HG02642 (cell line): ENCODE measurements around the gene EVI5.
"Not testable (repeated sequence)": the region's sequence is repeated elsewhere in the genome, so short reads cannot be mapped to it uniquely, and the experiment has no call there.

Experiments used
- ATAC-seq: cut with Tn5 transposase; IDR thresholded peaks from one replicate; pipeline ENCODE4 v1.9.1; 2021; ENCODE audit warnings: mild to moderate bottlenecking; ENCODE audit not compliant: unreplicated experiment, poor library complexity

EVI5 gene

GRCh38 chr1:92795166-92795565 is 10.3 kb upstream of the EVI5 start:
- ATAC-seq, result no peak

- no peak for ATAC-seq
These were observed 7.5 kb upstream of the EVI5 start for GRCh38 chr1:92792340-92792782.

GRCh38 chr1:92791487-92792066 is 6.7 kb upstream of the EVI5 start:
- no peak for ATAC-seq

GRCh38 chr1:92790867-92791266 is 6.0 kb upstream of the EVI5 start:
- ATAC-seq, result no peak

GRCh38 chr1:92790081-92790480 is 5.2 kb upstream of the EVI5 start:
- no peak for ATAC-seq

GRCh38 chr1:92786111-92786901 is 1.4 kb upstream of the EVI5 start:
- ATAC-seq, result no peak

- ATAC-seq, result peak; percentile 15
These were observed 778 bp downstream of the EVI5 start for GRCh38 chr1:92784021-92784638.

- not testable (repeated sequence) for ATAC-seq
These were observed 1.4 kb downstream of the EVI5 start for GRCh38 chr1:92783550-92783949.

- no peak for ATAC-seq
These were observed 6.5 kb downstream of the EVI5 start for GRCh38 chr1:92778376-92778775.

- no peak for ATAC-seq
These were observed 10.5 kb downstream of the EVI5 start for GRCh38 chr1:92774407-92774806.

GRCh38 chr1:92773749-92774148 is 11.2 kb downstream of the EVI5 start:
- not testable (repeated sequence) for ATAC-seq

- ATAC-seq, result no peak
These were observed 15.1 kb downstream of the EVI5 start for GRCh38 chr1:92769856-92770255.

- ATAC-seq, result no peak
These were observed 16.0 kb downstream of the EVI5 start for GRCh38 chr1:92768915-92769314.

- ATAC-seq, result no peak
These were observed 16.6 kb downstream of the EVI5 start for GRCh38 chr1:92768296-92768695.

- ATAC-seq, result no peak
These were observed 20.8 kb downstream of the EVI5 start for GRCh38 chr1:92764116-92764515.

GRCh38 chr1:92762355-92762754 is 22.6 kb downstream of the EVI5 start:
- ATAC-seq, result no peak

GRCh38 chr1:92759361-92759760 is 25.5 kb downstream of the EVI5 start:
- ATAC-seq, result no peak

GRCh38 chr1:92756537-92756936 is 28.4 kb downstream of the EVI5 start:
- ATAC-seq, result no peak

- no peak for ATAC-seq
These were observed 29.1 kb downstream of the EVI5 start for GRCh38 chr1:92755541-92756461.

- no peak for ATAC-seq
These were observed 30.2 kb downstream of the EVI5 start for GRCh38 chr1:92754719-92755050.
